Vagina (tissue), 2 donors: ENCODE results near the gene SLC6A4.

ENCODE experiments used
- CTCF ChIP-seq, 3 experiments: fragments of 450-650 bp in 2 of 3; fragments of 200-600 bp in 1 of 3; sonication (generic) in 1 of 3; IDR thresholded peaks; one replicate each; pipeline ENCODE4 v1.5.1; 2017 to 2019; ENCODE audit warnings: antibody characterized with exemption in 3 of 3, mild to moderate bottlenecking in 2 of 3, moderate library complexity in 2 of 3
- POLR2A ChIP-seq, 2 donors: fragments of 450-650 bp; IDR thresholded peaks; one replicate each; pipeline ENCODE4 v1.6.1; 2017; ENCODE audit warnings: antibody characterized with exemption in 2 of 2, mild to moderate bottlenecking in 2 of 2, moderate library complexity in 2 of 2

- TF ChIP-seq CTCF (IDR thresholded peaks at IDR 0.05) (no peak), POLR2A (IDR thresholded peaks at IDR 0.05) (no peak)
Observed at GRCh38 chr17:30254150-30254549, 18.7 kb upstream of the SLC6A4 start.
